GM23338 (cell line): ENCODE results near the gene SREBF2.

Source experiments
- CREB1 ChIP-seq: fragments of 250-450 bp; sonication (Bioruptor Pico); IDR thresholded peaks from 2 replicates; pipeline ENCODE4 v1.5.0; 2020; ENCODE audit warnings: low read depth, mild to moderate bottlenecking, moderate library complexity
- CTCF ChIP-seq, 2 experiments: fragments of 200-600 bp in 1 of 2; sonication (generic) in 1 of 2; conservative IDR thresholded peaks; 2 replicates each; pipeline versions ENCODE4 v1.5.1 to v1.6.1; 2016 to 2017; ENCODE audit warnings: antibody characterized with exemption in 2 of 2, low read depth in 2 of 2, mild to moderate bottlenecking in 2 of 2, moderate library complexity in 1 of 2
- ETS1 ChIP-seq: IDR thresholded peaks from 2 replicates; pipeline ENCODE4 v1.6.1; 2016; ENCODE audit warnings: antibody characterized with exemption
- EZH2 ChIP-seq: fragments of 200-600 bp; sonication (generic); IDR thresholded peaks from one replicate; pipeline ENCODE4 v1.8.0; 2017; ENCODE audit warnings: antibody characterized with exemption, mild to moderate bottlenecking, low read depth; ENCODE audit not compliant: unreplicated experiment
- JUNB ChIP-seq: IDR thresholded peaks from one replicate; pipeline ENCODE4 v1.6.1; 2016; ENCODE audit warnings: antibody characterized with exemption; ENCODE audit not compliant: unreplicated experiment
- NANOG ChIP-seq: IDR thresholded peaks from 2 replicates; pipeline ENCODE4 v1.6.1; 2016; ENCODE audit warnings: antibody characterized with exemption, borderline replicate concordance
- POLR2AphosphoS5 ChIP-seq: IDR thresholded peaks from 2 replicates; pipeline ENCODE4 v1.6.1; 2016; ENCODE audit warnings: antibody characterized with exemption, low read depth
- REST ChIP-seq: IDR thresholded peaks from one replicate; pipeline ENCODE4 v1.6.1; 2018; ENCODE audit warnings: antibody characterized with exemption; ENCODE audit not compliant: unreplicated experiment
- STAT1 ChIP-seq: IDR thresholded peaks from one replicate; pipeline ENCODE4 v1.6.1; 2016; ENCODE audit warnings: antibody characterized with exemption; ENCODE audit not compliant: unreplicated experiment
- TF ChIP-seq, protein P1 (sequence below): fragments of 250-450 bp; sonication (Bioruptor Pico); IDR thresholded peaks from 2 replicates; pipeline ENCODE4 v1.5.0; 2020; ENCODE audit warnings: mild to moderate bottlenecking, moderate library complexity

- TF ChIP-seq EZH2: no peak
- TF ChIP-seq NANOG: no peak
- no peak for TF ChIP-seq CTCF (conservative IDR thresholded peaks at IDR 0.05; ENCODE audit: low read depth in 2 of 2)
- TF ChIP-seq REST: no peak
- TF ChIP-seq CREB1 (CRISPR knock-in tag): no peak
- no peak for TF ChIP-seq STAT1
- TF ChIP-seq POLR2AphosphoS5: no peak
- TF ChIP-seq, protein P1, sequence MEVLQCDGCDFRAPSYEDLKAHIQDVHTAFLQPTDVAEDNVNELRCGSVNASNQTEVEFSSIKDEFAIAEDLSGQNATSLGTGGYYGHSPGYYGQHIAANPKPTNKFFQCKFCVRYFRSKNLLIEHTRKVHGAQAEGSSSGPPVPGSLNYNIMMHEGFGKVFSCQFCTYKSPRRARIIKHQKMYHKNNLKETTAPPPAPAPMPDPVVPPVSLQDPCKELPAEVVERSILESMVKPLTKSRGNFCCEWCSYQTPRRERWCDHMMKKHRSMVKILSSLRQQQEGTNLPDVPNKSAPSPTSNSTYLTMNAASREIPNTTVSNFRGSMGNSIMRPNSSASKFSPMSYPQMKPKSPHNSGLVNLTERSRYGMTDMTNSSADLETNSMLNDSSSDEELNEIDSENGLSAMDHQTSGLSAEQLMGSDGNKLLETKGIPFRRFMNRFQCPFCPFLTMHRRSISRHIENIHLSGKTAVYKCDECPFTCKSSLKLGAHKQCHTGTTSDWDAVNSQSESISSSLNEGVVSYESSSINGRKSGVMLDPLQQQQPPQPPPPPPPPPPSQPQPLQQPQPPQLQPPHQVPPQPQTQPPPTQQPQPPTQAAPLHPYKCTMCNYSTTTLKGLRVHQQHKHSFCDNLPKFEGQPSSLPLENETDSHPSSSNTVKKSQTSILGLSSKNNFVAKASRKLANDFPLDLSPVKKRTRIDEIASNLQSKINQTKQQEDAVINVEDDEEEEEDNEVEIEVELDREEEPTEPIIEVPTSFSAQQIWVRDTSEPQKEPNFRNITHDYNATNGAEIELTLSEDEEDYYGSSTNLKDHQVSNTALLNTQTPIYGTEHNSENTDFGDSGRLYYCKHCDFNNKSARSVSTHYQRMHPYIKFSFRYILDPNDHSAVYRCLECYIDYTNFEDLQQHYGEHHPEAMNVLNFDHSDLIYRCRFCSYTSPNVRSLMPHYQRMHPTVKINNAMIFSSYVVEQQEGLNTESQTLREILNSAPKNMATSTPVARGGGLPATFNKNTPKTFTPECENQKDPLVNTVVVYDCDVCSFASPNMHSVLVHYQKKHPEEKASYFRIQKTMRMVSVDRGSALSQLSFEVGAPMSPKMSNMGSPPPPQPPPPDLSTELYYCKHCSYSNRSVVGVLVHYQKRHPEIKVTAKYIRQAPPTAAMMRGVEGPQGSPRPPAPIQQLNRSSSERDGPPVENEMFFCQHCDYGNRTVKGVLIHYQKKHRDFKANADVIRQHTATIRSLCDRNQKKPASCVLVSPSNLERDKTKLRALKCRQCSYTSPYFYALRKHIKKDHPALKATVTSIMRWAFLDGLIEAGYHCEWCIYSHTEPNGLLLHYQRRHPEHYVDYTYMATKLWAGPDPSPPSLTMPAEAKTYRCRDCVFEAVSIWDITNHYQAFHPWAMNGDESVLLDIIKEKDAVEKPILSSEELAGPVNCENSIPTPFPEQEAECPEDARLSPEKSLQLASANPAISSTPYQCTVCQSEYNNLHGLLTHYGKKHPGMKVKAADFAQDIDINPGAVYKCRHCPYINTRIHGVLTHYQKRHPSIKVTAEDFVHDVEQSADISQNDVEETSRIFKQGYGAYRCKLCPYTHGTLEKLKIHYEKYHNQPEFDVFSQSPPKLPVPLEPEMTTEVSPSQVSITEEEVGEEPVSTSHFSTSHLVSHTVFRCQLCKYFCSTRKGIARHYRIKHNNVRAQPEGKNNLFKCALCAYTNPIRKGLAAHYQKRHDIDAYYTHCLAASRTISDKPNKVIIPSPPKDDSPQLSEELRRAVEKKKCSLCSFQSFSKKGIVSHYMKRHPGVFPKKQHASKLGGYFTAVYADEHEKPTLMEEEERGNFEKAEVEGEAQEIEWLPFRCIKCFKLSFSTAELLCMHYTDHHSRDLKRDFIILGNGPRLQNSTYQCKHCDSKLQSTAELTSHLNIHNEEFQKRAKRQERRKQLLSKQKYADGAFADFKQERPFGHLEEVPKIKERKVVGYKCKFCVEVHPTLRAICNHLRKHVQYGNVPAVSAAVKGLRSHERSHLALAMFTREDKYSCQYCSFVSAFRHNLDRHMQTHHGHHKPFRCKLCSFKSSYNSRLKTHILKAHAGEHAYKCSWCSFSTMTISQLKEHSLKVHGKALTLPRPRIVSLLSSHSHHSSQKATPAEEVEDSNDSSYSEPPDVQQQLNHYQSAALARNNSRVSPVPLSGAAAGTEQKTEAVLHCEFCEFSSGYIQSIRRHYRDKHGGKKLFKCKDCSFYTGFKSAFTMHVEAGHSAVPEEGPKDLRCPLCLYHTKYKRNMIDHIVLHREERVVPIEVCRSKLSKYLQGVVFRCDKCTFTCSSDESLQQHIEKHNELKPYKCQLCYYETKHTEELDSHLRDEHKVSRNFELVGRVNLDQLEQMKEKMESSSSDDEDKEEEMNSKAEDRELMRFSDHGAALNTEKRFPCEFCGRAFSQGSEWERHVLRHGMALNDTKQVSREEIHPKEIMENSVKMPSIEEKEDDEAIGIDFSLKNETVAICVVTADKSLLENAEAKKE (CRISPR knock-in tag): no peak
- TF ChIP-seq JUNB: no peak
- TF ChIP-seq ETS1: no peak
Measured at GRCh38 chr22:41935509-41935908, 102.6 kb downstream of the SREBF2 start.
